H1 (cell line): ENCODE measurements around the gene DPP10. TPM values are rescaled to one million over a fixed set of nuclear protein-coding genes. Genes with fewer than 3 reads are reported as not detected.

ENCODE experiments used
- CTCF ChIA-PET: fragments of 300-600 bp; sonication (Branson Sonifier 250); formaldehyde crosslinking; loops from one replicate; lab custom pipeline; 2021; ENCODE audit not compliant: partially characterized antibody; lab: Charles Lee
- POLR2A ChIA-PET: fragments of 300-600 bp; sonication (Branson Sonifier 250); formaldehyde crosslinking; loops from one replicate; lab custom pipeline; 2021; ENCODE audit warnings: inconsistent platforms; ENCODE audit not compliant: partially characterized antibody; lab: Charles Lee
- DNase-seq, 2 experiments: peaks; one replicate each; pipeline versions ENCODE4 v3.0.0 to v3.0.0-alpha.2; 2010 to 2022; ENCODE audit warnings: low spot score in 2 of 2, low read depth in 1 of 2, mixed read lengths in 1 of 2
- FAIRE-seq: peaks from 2 replicates; lab custom pipeline; 2011; peaks lifted over from hg19 to GRCh38; lab: Jason Lieb, UNC
- H2AFZ ChIP-seq: 2 replicates; pipeline ENCODE4 v1.8.1; 2012; ENCODE audit warnings: low read length, inconsistent platforms
- H2AK5ac ChIP-seq: 2 replicates; pipeline ENCODE4 v1.6.1; 2013; ENCODE audit warnings: low read depth, low read length
- H2BK120ac ChIP-seq: replicated peaks from 2 replicates; pipeline ENCODE3; 2013; ENCODE audit warnings: low read depth, low read length, inconsistent platforms
- H2BK12ac ChIP-seq: 2 replicates; pipeline ENCODE4 v1.6.1; 2013; ENCODE audit warnings: low read depth, low read length
- H2BK15ac ChIP-seq: 2 replicates; pipeline ENCODE4 v1.6.1; 2013; ENCODE audit warnings: low read length
- H2BK20ac ChIP-seq: 2 replicates; pipeline ENCODE4 v1.6.1; 2013; ENCODE audit warnings: low read length
- H2BK5ac ChIP-seq: 2 replicates; pipeline ENCODE4 v1.6.1; 2013; ENCODE audit warnings: low read depth, low read length
- H3K14ac ChIP-seq: 2 replicates; pipeline ENCODE4 v1.6.1; 2013; ENCODE audit warnings: inconsistent platforms; ENCODE audit not compliant: insufficient read length
- H3K18ac ChIP-seq: 2 replicates; pipeline ENCODE4 v1.6.1; 2013; ENCODE audit warnings: low read length; ENCODE audit errors: extremely low read depth
- H3K23ac ChIP-seq: 2 replicates; pipeline ENCODE4 v1.6.1; 2013; ENCODE audit warnings: inconsistent platforms; ENCODE audit not compliant: insufficient read length
- H3K23me2 ChIP-seq: 2 replicates; pipeline ENCODE4 v1.6.1; 2013; ENCODE audit warnings: low read depth, low read length
- H3K27ac ChIP-seq: 2 replicates; pipeline ENCODE4 v1.6.1; 2011; ENCODE audit warnings: low read depth, low read length, inconsistent platforms
- H3K27me3 ChIP-seq, 4 experiments: replicated peaks in 1 of 4; 1 replicate in 1 of 4; 2 replicates in 3 of 4; pipeline versions ENCODE4 v1.6.1 to v1.8.1; 2011 to 2013; ENCODE audit warnings: low read length in 3 of 4, mild to moderate bottlenecking in 3 of 4, inconsistent platforms in 2 of 4, mixed read lengths in 2 of 4, moderate library complexity in 1 of 4; ENCODE audit not compliant: control insufficient read depth in 3 of 4, insufficient read depth in 3 of 4; ENCODE audit errors: extremely low read depth in 1 of 4
- H3K36me3 ChIP-seq, 4 experiments: 2 replicates each; pipeline versions ENCODE4 v1.6.1 to v1.8.1; 2011 to 2013; ENCODE audit warnings: mild to moderate bottlenecking in 4 of 4, low read length in 3 of 4, moderate library complexity in 2 of 4, control low read depth in 1 of 4, inconsistent platforms in 1 of 4; ENCODE audit not compliant: insufficient read depth in 4 of 4, control insufficient read depth in 2 of 4
- H3K4ac ChIP-seq: replicated peaks from 2 replicates; pipeline ENCODE3; 2013; ENCODE audit warnings: low read length, low read depth, mixed read lengths, inconsistent platforms; ENCODE audit not compliant: insufficient read length
- H3K4me1 ChIP-seq, 4 experiments: replicated peaks in 1 of 4; 1 replicate in 1 of 4; 2 replicates in 3 of 4; pipeline versions ENCODE4 v1.6.1 to v1.8.1; 2011 to 2013; ENCODE audit warnings: low read length in 3 of 4, inconsistent platforms in 2 of 4, mixed read lengths in 1 of 4; ENCODE audit not compliant: insufficient read depth in 4 of 4, control insufficient read depth in 3 of 4
- H3K4me2 ChIP-seq, 2 experiments: 2 replicates each; pipeline versions ENCODE4 v1.6.1 to v1.8.1; 2011 to 2013; ENCODE audit warnings: low read depth in 2 of 2, low read length in 2 of 2, control low read depth in 1 of 2, inconsistent platforms in 1 of 2, mild to moderate bottlenecking in 1 of 2; ENCODE audit not compliant: insufficient read depth in 1 of 2
- H3K4me3 ChIP-seq, 4 experiments: fragments of 200-600, 300-600 bp in 1 of 4; sonication (generic), shearing (Covaris generic), sonication (Bioruptor Twin) in 1 of 4; 2 replicates each; pipeline versions ENCODE4 v1.5.1 to v1.8.1; 2011 to 2016; ENCODE audit warnings: low read length in 4 of 4, low read depth in 3 of 4, control low read depth in 2 of 4, inconsistent platforms in 2 of 4, mild to moderate bottlenecking in 2 of 4, mixed read lengths in 1 of 4, moderate library complexity in 1 of 4; ENCODE audit not compliant: insufficient read depth in 2 of 4; ENCODE audit errors: extremely low read depth in 1 of 4
- H3K56ac ChIP-seq: replicated peaks from 2 replicates; pipeline ENCODE3; 2013; ENCODE audit warnings: low read depth, mild to moderate bottlenecking, mixed read lengths, low read length, inconsistent platforms; ENCODE audit not compliant: insufficient read length
- H3K79me1 ChIP-seq: 2 replicates; pipeline ENCODE4 v1.6.1; 2013; ENCODE audit warnings: low read depth, low read length, control low read depth
- H3K79me2 ChIP-seq, 2 experiments: 2 replicates each; pipeline versions ENCODE4 v1.6.1 to v1.8.1; 2012 to 2013; ENCODE audit warnings: low read length in 2 of 2, mild to moderate bottlenecking in 2 of 2, inconsistent platforms in 1 of 2; ENCODE audit not compliant: insufficient read depth in 2 of 2, control insufficient read depth in 1 of 2
- H3K9ac ChIP-seq, 4 experiments: replicated peaks in 1 of 4; 1 replicate in 1 of 4; 2 replicates in 3 of 4; pipeline versions ENCODE4 v1.6.1 to v1.8.1; 2011 to 2013; ENCODE audit warnings: low read depth in 3 of 4, low read length in 3 of 4, control low read depth in 2 of 4, mild to moderate bottlenecking in 2 of 4, moderate library complexity in 2 of 4, inconsistent platforms in 1 of 4; ENCODE audit errors: extremely low read depth in 1 of 4
- H3K9me3 ChIP-seq, 2 experiments: 2 replicates each; pipeline versions ENCODE4 v1.6.1 to v1.8.1; 2012 to 2013; ENCODE audit warnings: mild to moderate bottlenecking in 2 of 2, moderate library complexity in 2 of 2, control low read depth in 1 of 2, inconsistent platforms in 1 of 2, low read depth in 1 of 2, low read length in 1 of 2, mixed read lengths in 1 of 2; ENCODE audit not compliant: insufficient read depth in 2 of 2
- H4K20me1 ChIP-seq, 2 experiments: replicated peaks in 1 of 2; 2 replicates each; pipeline versions ENCODE3 to v1.8.1; 2011 to 2013; ENCODE audit warnings: inconsistent platforms in 2 of 2, low read length in 2 of 2, mild to moderate bottlenecking in 1 of 2; ENCODE audit not compliant: insufficient read depth in 2 of 2, control insufficient read depth in 1 of 2
- H4K5ac ChIP-seq: 2 replicates; pipeline ENCODE4 v1.6.1; 2013; ENCODE audit warnings: low read length, low read depth, mixed read lengths, inconsistent platforms; ENCODE audit not compliant: insufficient read length
- H4K8ac ChIP-seq: 2 replicates; pipeline ENCODE4 v1.8.0; 2013; ENCODE audit warnings: mild to moderate bottlenecking, moderate library complexity, low read length, inconsistent platforms; ENCODE audit not compliant: insufficient read depth; ENCODE audit errors: extremely low read depth
- H4K91ac ChIP-seq: replicated peaks from 2 replicates; pipeline ENCODE3; 2013; ENCODE audit warnings: low read length, mixed read lengths, inconsistent platforms; ENCODE audit not compliant: insufficient read length
- CHD2 ChIP-seq: IDR thresholded peaks from 2 replicates; pipeline ENCODE4 v1.6.1; 2012; ENCODE audit warnings: low read length, improper control_type of control experiment
- EP300 ChIP-seq, 2 experiments: IDR thresholded peaks; 1 replicate in 1 of 2; 2 replicates in 1 of 2; pipeline ENCODE4 v1.6.1; 2011 to 2012; ENCODE audit warnings: low read depth in 2 of 2, low read length in 2 of 2, mild to moderate bottlenecking in 2 of 2, borderline replicate concordance in 1 of 2, inconsistent platforms in 1 of 2, moderate library complexity in 1 of 2
- GABPA ChIP-seq: IDR thresholded peaks from 2 replicates; pipeline ENCODE4 v1.6.1; 2011; ENCODE audit warnings: mild to moderate bottlenecking, low read length, moderate library complexity, borderline replicate concordance; ENCODE audit not compliant: insufficient read depth
- JUND ChIP-seq: IDR thresholded peaks from 2 replicates; pipeline ENCODE4 v1.6.1; 2011; ENCODE audit warnings: mild to moderate bottlenecking, improper control_type of control experiment, low read length
- PHF8 ChIP-seq: fragments of 200-600 bp; sonication (generic); conservative IDR thresholded peaks from 2 replicates; pipeline ENCODE4 v1.7.1; 2012; ENCODE audit warnings: low read depth, mild to moderate bottlenecking, inconsistent platforms, low read length, moderate library complexity
- POLR2AphosphoS5 ChIP-seq: IDR thresholded peaks from 2 replicates; pipeline ENCODE4 v1.6.1; 2011; ENCODE audit warnings: low read depth, low read length
- POU5F1 ChIP-seq: IDR thresholded peaks from 2 replicates; pipeline ENCODE4 v1.6.1; 2011; ENCODE audit warnings: low read depth, mild to moderate bottlenecking, low read length, moderate library complexity
- SAP30 ChIP-seq: fragments of 300-600 bp; sonication (generic); IDR thresholded peaks from 2 replicates; pipeline ENCODE4 v1.7.1; 2012; ENCODE audit warnings: low read length, moderate library complexity, mild to moderate bottlenecking, inconsistent platforms; ENCODE audit not compliant: insufficient read depth, insufficient replicate concordance
- SP2 ChIP-seq: IDR thresholded peaks from 2 replicates; pipeline ENCODE4 v1.6.1; 2012; ENCODE audit warnings: mild to moderate bottlenecking, low read length, inconsistent platforms
- SUZ12 ChIP-seq: fragments of 200-600 bp; sonication (generic); IDR thresholded peaks from 2 replicates; pipeline ENCODE4 v1.6.1; 2012; ENCODE audit warnings: mild to moderate bottlenecking, inconsistent platforms, low read length, moderate library complexity, mixed read lengths
- TAF1 ChIP-seq: IDR thresholded peaks from 2 replicates; pipeline ENCODE4 v1.6.1; 2011; ENCODE audit warnings: mild to moderate bottlenecking, low read depth, low read length
- ZNF274 ChIP-seq: IDR thresholded peaks from 2 replicates; pipeline ENCODE4 v1.7.0; 2012; ENCODE audit warnings: low read length, borderline replicate concordance; ENCODE audit errors: extremely low read depth
- WGBS, 2 experiments: shearing (Covaris generic) in 1 of 2; methylation state at CpG; one replicate each; pipeline versions ENCODE4 v1.1.6 to v1.1.7; 2013 to 2015; ENCODE audit warnings: low lambda C conversion rate in 2 of 2, mixed read lengths in 2 of 2, inconsistent platforms in 1 of 2, low coverage in 1 of 2, missing lambda C conversion rate in 1 of 2; ENCODE audit not compliant: insufficient replicate concordance in 2 of 2, insufficient coverage in 1 of 2, insufficient read length in 1 of 2; ENCODE audit errors: extremely low coverage in 1 of 2, missing lambda C conversion rate in 1 of 2; 5-methylcytosine and 5-hydroxymethylcytosine counted together
- polyA plus RNA-seq, 7 experiments: library from polyadenylated mRNA; depleted of rRNA in 3 of 7; stranded (reverse) in 5 of 7; unstranded in 2 of 7; fragments of >200 nt in 5 of 7; fragments of 200-250 nt in 2 of 7; gene quantifications; 1 replicate in 5 of 7; 2 replicates in 1 of 7; 4 replicates in 1 of 7; pipeline versions ENCODE4 v1.2.1 to v1.2.3, GENCODE V29; 2011 to 2013; ENCODE audit warnings: missing spikeins in 2 of 7, mixed read lengths in 2 of 7
- total RNA-seq: library from RNA; stranded (reverse); fragmentation: NEBNext Ultra II Directional; extraction: Animal tissue kit (Norgen Biotek cat#: 25700); gene quantifications from 2 replicates; pipeline ENCODE4 v1.2.1, GENCODE V29; 2021
- TF ChIP-seq, protein P1 (sequence below): IDR thresholded peaks from 2 replicates; pipeline ENCODE4 v1.6.1; 2012; ENCODE audit warnings: low read length, inconsistent platforms

DPP10 gene
- total and polyA plus RNA-seq, 2 of the 8 experiments (the other 6 are each of a cell fraction or from before 2014, with no cell fraction given), result 3.3 to 7.2 TPM

DNA sequence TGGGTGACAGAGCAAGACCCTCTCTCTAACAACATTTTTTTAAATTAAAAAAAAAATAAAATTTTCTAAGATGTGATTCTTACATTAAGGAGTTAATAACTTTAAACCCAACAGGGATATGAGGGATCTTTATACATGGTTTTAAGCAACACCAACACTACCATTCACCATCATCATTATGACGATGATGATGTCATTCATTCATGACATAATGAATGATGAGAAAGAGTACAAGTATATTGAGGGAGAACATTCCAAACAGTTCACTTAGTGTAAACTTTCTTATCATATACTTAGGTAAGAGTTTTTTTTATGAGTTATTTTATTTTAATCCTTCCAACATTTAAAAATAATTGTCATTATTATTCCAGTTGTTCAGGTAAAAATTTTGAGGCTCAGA lies 863.3 kb downstream of the DPP10 start:
- WGBS, 2 experiments, result 94% methylated on average over 1 of the region's 1 CpG; no CpG with 5 or more reads in 1 of the 2 experiments
- no peak overlapping the region for H3K56ac ChIP-seq
- no peak overlapping the region for H2BK15ac ChIP-seq
- H3K79me1 ChIP-seq, result no peaks in the 10 kb centered on the region
- H3K9ac ChIP-seq, result no peak overlapping the region
- no peak overlapping the region for H3K4me2 ChIP-seq
- H3K18ac ChIP-seq, result no peak overlapping the region
- no peak overlapping the region for H3K14ac ChIP-seq
- no peak overlapping the region for H3K4me3 ChIP-seq
- H2BK12ac ChIP-seq, result no peak overlapping the region
- no peaks in the 10 kb centered on the region for H3K36me3 ChIP-seq
- ChIA-PET POLR2A (no interaction called here), CTCF (no interaction called here)
- no peak overlapping the region for H2AK5ac ChIP-seq
- no peak for FAIRE-seq
- H4K5ac ChIP-seq, result no peak overlapping the region
- H3K23ac ChIP-seq, result no peak overlapping the region
- no peak overlapping the region for H2AFZ ChIP-seq
- no peaks in the 10 kb centered on the region for H3K23me2 ChIP-seq
- no peak overlapping the region for H2BK120ac ChIP-seq
- H3K4me1 ChIP-seq, result no peaks in the 10 kb centered on the region
- H3K79me2 ChIP-seq, result no peaks in the 10 kb centered on the region
- no peak overlapping the region for H2BK20ac ChIP-seq
- H3K27ac ChIP-seq, result no peak overlapping the region
- no peak overlapping the region for H4K8ac ChIP-seq
- H4K91ac ChIP-seq, result no peak overlapping the region
- no peak overlapping the region for H3K4ac ChIP-seq
- H3K27me3 ChIP-seq, result no peaks in the 10 kb centered on the region
- H2BK5ac ChIP-seq, result no peak overlapping the region
- H4K20me1 ChIP-seq, result peaks cover 0 to 2% of the 10 kb centered on the region in 2 experiments
- DNase-seq, result no peak
- H3K9me3 ChIP-seq, result no peaks in the 10 kb centered on the region
- TF ChIP-seq POLR2AphosphoS5, result no peak
- no peak for TF ChIP-seq GABPA
- no peak for TF ChIP-seq ZNF274
- TF ChIP-seq, protein P1, sequence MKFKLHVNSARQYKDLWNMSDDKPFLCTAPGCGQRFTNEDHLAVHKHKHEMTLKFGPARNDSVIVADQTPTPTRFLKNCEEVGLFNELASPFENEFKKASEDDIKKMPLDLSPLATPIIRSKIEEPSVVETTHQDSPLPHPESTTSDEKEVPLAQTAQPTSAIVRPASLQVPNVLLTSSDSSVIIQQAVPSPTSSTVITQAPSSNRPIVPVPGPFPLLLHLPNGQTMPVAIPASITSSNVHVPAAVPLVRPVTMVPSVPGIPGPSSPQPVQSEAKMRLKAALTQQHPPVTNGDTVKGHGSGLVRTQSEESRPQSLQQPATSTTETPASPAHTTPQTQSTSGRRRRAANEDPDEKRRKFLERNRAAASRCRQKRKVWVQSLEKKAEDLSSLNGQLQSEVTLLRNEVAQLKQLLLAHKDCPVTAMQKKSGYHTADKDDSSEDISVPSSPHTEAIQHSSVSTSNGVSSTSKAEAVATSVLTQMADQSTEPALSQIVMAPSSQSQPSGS, result no peak
- TF ChIP-seq EP300 (IDR thresholded peaks at IDR 0.05; ENCODE audit: borderline replicate concordance in 1 of 2, low read depth in 2 of 2, low read length in 2 of 2), result no peak
- no peak for TF ChIP-seq SAP30
- TF ChIP-seq PHF8, result no peak
- TF ChIP-seq SP2, result no peak
- no peak for TF ChIP-seq TAF1
- no peak for TF ChIP-seq CHD2
- no peak for TF ChIP-seq JUND
- TF ChIP-seq SUZ12, result no peak
- no peak for TF ChIP-seq POU5F1
